ENCODE results near the gene CPM. TPM values are rescaled to one million over a fixed set of nuclear protein-coding genes. Genes with fewer than 3 reads are reported as not detected.

The CPM gene
- polyA plus RNA-seq, 10 donors, result 2.7 to 6.0 (median 4.0) TPM

DNA sequence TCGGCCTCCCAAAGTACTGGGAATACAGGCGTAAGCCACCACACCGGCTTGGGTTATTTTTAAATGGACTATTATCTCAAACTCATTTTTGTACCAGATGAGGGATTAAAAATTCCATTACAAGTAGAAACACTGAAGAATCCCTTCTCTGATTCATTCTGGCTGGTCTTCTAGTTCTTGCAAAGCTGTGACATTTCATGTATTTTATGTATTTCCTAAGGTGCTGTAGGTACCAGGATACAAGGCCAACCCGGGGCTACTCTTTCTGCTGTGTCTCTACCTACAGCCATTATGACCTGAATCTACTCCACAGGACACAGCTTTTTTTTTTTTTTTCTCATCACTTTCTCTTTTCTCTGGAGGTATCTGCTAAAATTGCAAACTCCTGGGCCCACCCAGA is 24.9 kb downstream of the CPM start:
- DNase-seq, result no peak

- no peak for DNase-seq
These were observed 27.2 kb downstream of the CPM start for GRCh38 chr12:68905733-68906132.

- DNase-seq, result no peak
These were observed 28.5 kb downstream of the CPM start for GRCh38 chr12:68904351-68904962.

GRCh38 chr12:68903511-68903910 is 29.5 kb downstream of the CPM start:
- no peak for DNase-seq

GRCh38 chr12:68901551-68901950 is 31.4 kb downstream of the CPM start:
- no peak for DNase-seq

DNA sequence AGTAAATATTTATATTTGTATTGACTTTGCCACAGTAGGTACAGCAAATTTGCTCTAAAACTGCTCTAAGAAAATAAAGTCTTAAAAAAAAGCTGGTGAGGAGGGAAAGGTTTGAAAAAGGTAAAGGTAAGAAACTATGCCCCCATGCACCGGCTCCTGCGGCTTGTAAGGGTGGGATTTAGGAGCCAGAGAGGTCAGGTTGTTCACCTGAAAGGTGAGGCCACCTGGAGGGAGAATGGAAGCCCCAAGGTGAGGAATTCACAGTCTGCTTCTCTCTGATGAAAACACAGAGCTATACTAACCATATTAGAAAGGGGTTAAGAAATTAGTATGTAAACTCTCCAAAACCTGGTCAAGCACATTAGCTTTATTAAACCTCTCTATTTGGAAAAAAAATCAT is 31.8 kb downstream of the CPM start:
- DNase-seq, result no peak

GRCh38 chr12:68900241-68900640 is 32.7 kb downstream of the CPM start:
- DNase-seq, result no peak

- peak in 1 of 3 donors; percentile 84 for DNase-seq
These were observed 33.7 kb downstream of the CPM start for GRCh38 chr12:68899251-68899771.

DNA sequence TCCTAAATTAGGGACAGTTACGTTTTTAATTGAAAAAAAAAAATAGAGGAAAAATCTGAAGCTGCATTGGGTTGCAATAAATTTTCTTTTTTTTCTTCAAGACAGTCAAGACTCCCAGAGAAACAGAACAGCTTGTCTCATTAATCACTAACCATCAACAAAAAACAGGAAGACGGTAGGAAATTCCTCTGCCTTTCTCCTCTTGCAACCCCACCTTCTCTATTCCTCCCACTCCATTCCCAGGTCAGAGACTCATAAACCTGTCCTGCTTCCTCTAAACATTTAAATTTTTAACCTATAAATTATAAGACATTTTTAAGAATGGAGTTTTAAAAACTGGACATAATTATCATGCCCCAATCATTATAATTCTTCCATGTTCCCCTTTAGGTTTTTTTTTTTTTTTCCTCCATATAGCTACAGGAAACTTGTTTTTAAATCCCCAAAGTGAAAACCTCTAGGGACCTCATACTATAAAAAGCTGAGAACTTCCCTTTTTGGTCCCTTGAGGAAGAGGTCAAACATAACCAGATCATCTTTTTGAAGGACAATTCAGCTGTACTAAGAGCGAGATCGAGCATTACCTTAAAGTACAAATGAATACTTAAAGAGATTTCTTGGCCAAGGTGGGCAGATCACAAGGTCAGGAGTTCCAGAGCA is 36.0 kb downstream of the CPM start:
- no peak for DNase-seq

GRCh38 chr12:68894276-68894855 is 38.6 kb downstream of the CPM start:
- no peak for DNase-seq

DNA sequence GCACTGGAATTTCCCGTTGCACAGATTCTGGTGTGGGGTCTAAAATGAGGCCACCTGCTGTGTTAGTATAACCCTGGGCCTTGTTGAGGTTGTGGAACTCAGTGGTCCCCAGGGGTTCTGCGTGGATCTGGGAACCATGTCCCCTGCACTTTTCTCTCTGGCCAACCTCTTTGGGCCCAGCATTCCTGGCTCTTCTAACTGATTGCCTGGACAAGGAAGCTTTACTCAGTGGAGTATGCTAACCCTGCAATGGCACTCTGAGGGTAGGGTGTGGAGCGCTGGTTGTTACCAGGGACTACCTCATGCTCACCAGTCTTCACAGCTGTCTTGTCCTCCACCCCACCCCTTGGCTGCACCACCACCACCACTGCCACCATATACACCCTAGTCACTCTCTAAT is 39.2 kb downstream of the CPM start:
- DNase-seq, result no peak

GRCh38 chr12:68893201-68893600 is 39.8 kb downstream of the CPM start:
- no peak for DNase-seq

DNA sequence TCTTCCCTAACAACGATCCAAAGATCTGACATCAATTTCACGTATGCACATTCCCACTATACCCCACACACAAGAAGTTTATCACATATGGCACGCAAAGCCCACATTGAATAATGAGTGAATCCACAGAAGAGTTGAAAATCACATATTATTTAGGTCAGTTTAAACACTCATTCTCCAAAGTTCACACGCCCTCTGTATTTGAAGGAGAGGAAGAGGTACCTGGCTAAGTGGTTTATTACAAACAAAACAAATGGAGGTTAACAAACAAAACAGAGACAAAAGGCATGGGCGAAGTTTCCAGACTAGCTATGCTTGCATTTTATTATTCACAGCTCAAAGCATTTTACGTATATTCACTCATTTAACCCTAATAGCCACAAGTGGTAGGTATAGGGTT is 41.8 kb downstream of the CPM start:
- DNase-seq, result no peak

GRCh38 chr12:68890701-68891113 is 42.3 kb downstream of the CPM start:
- DNase-seq, result no peak

DNA sequence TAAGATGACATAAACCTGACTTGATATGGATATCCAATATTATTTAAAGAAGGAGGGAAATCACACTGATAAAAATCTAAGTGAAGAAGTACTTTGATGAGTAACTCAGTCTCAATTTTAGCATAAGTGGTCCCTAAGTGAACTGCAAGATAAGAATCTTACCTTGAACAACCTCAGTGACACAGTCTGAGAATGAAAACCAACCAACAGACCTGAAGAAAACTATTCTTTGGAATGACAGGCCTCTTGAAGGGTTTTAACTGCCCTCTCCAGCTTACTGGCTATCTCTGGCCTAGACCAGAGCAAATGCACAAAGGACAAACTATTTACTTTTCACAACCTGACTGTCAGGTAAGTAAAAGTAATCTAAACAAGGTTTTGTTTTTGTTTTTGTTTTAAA is 44.7 kb downstream of the CPM start:
- no peak for DNase-seq

DNA sequence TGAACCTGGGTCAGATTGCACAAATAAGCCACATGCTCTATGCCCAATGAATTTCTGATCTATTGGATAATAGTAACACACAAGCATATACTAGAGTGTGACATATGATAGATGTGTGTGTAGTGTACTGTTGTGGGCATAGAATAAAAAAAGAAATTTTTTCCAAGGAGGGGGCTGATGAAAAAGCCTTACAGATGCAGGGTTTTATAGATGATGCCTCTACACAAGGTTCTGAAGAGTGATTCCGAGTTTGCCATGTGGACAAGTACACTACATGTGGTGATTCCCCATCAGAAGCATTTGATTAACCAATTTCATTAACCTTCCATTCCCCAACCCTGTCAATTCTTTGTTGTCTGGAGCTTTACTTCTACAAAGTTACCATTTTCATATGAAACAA is 45.3 kb downstream of the CPM start:
- no peak for DNase-seq

DNA sequence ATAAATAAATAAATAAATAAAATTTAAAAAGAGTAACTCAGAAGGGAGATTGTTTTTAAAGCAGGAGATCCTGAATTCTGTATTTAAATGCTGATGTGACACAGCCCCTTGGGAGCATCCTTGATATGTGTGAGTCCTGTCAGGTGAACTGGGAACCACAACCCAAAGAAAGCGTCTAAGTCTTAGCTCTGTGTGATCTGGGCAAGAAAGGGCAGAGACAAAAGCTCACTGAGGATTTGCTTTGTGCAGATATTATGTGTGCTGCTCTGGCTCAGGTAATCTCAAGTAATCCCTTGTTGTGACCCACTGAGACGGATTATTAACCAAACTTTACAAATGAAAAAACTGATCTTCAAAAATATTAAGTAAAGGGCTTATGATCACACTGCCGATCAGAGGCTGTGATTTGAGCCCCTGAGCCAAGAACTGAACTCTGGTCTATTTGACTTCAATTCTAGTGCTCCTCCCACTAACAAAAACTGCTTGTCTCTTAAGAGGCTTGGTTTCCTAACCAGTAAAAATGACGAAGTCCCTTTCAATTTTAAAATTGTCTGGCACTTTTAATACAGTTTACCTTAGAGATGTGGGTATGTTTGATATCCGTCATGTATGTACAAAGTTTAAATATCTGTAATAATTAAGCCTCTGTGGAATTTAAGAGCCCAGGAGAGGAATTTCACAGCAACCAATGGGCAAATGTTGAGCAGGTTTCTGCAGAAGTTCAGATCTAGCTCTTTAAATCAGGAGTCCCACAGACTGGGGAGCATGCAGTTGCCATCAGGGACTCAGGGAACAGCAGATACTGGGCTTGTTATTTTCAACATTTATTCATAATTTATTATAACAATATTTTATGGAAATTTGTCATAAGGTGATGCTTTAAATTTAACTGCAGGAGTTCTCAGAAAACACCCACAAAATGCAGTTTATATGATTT is 46.1 kb downstream of the CPM start:
- DNase-seq, result no peak

GRCh38 chr12:68885381-68885780 is 47.6 kb downstream of the CPM start:
- DNase-seq, result no peak

GRCh38 chr12:68884251-68884650 is 48.7 kb downstream of the CPM start:
- DNase-seq, result no peak

DNA sequence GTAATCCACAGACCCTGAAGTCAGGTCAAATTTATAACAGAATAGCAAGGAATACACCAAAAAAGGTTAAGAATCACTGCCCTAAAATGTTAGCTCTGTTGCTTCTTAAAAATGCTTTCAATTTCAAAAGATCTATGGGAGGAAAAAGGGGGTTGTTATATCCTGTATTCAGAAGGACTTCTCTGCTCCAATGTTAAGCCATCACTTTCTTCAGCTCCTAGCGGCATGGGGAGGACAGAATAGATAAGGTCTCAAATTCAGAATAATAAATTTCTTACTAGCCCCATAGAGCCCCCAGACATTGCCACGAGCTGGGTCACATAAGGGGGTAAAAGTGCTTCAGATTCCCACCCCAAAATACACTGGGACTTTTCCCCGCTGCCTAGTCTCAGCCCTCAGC is 49.8 kb downstream of the CPM start:
- no peak for DNase-seq

GRCh38 chr12:68882251-68882964 is 50.6 kb downstream of the CPM start:
- DNase-seq, result no peak

All from muscle of back (tissue), 11 donors.